Measurements from ENCODE around the gene RFTN1. TPM values are rescaled to one million over a fixed set of nuclear protein-coding genes. Genes with fewer than 3 reads are reported as not detected.

Gene RFTN1
- total RNA-seq, 1 donor from 2014 or later: 0.92 TPM

- Histone ChIP-seq H3K9ac (no peak overlapping the region), H3K27me3 (no peaks in the 10 kb centered on the region), H2AFZ (replicated peaks) (no peak overlapping the region), H3K4me2 (no peak overlapping the region), H3K27ac (no peak overlapping the region), H3K4me3 (no peak overlapping the region), H4K20me1 (ENCODE audit: low read depth) (no peaks in the 10 kb centered on the region), H3K36me3 (peaks cover 28% of the 10 kb centered on the region), H3K79me2 (ENCODE audit: low read depth) (peaks cover 21% of the 10 kb centered on the region), H3K4me1 (peaks cover under 1% of the 10 kb centered on the region), H3F3A (ENCODE audit: low read depth) (peaks cover under 1% of the 10 kb centered on the region), H3K9me3 (ENCODE audit: low read depth) (peaks cover 7% of the 10 kb centered on the region)
- H3K27ac Mint-ChIP-seq: no peak overlapping the region
- peaks cover 57% of the 10 kb centered on the region for H3K36me3 Mint-ChIP-seq
- DNase-seq (ENCODE audit: low spot score): no peak
- H3K9me3 Mint-ChIP-seq: peaks cover 11% of the 10 kb centered on the region
- no peak for TF ChIP-seq EZH2phosphoT487 (IDR thresholded peaks at IDR 0.05)
- TF ChIP-seq EZH2 (IDR thresholded peaks at IDR 0.05): no peak
- TF ChIP-seq, protein P1, sequence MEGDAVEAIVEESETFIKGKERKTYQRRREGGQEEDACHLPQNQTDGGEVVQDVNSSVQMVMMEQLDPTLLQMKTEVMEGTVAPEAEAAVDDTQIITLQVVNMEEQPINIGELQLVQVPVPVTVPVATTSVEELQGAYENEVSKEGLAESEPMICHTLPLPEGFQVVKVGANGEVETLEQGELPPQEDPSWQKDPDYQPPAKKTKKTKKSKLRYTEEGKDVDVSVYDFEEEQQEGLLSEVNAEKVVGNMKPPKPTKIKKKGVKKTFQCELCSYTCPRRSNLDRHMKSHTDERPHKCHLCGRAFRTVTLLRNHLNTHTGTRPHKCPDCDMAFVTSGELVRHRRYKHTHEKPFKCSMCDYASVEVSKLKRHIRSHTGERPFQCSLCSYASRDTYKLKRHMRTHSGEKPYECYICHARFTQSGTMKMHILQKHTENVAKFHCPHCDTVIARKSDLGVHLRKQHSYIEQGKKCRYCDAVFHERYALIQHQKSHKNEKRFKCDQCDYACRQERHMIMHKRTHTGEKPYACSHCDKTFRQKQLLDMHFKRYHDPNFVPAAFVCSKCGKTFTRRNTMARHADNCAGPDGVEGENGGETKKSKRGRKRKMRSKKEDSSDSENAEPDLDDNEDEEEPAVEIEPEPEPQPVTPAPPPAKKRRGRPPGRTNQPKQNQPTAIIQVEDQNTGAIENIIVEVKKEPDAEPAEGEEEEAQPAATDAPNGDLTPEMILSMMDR (IDR thresholded peaks at IDR 0.05): no peak
- no peaks in the 10 kb centered on the region for H3K4me1 Mint-ChIP-seq
- H3K27me3 Mint-ChIP-seq (ENCODE audit: insufficient read depth, low read depth): no peaks in the 10 kb centered on the region
- no peak overlapping the region for H3K4me3 Mint-ChIP-seq
Measured at GRCh38 chr3:16295298-16295890, 218.1 kb downstream of the RFTN1 start.

DNA sequence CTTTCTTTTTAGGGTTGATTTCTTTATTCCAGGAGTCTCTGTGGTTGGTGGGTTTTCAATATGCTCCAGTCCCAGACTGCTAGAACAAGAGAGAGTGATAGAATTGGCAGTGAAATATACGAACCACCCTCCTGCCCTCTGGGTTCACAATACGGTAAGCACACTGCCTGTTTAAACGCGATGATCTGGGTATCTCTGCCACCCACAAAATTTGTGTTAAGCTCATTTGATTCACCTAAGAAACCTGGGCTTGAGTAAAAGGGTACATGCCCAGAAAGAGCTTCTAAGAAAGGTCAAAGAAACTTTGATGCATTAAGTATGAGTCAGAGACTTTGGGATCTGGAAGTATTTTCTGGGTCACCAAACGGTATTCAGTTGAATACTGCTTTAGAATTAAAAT, 218.7 kb downstream of the RFTN1 start:
- Histone ChIP-seq H4K20me1 (ENCODE audit: low read depth) (no peaks in the 10 kb centered on the region), H3F3A (ENCODE audit: low read depth) (peaks cover 2% of the 10 kb centered on the region), H3K9ac (no peak overlapping the region), H3K4me2 (no peak overlapping the region), H3K79me2 (ENCODE audit: low read depth) (peaks cover 21% of the 10 kb centered on the region), H3K4me3 (no peak overlapping the region), H3K36me3 (peaks cover 28% of the 10 kb centered on the region), H3K4me1 (no peaks in the 10 kb centered on the region), H3K27ac (no peak overlapping the region), H3K9me3 (ENCODE audit: low read depth) (peaks cover 7% of the 10 kb centered on the region), H2AFZ (replicated peaks) (no peak overlapping the region), H3K27me3 (no peaks in the 10 kb centered on the region)
- Mint-ChIP-seq H3K4me1 (no peaks in the 10 kb centered on the region), H3K9me3 (peaks cover 11% of the 10 kb centered on the region), H3K27me3 (ENCODE audit: insufficient read depth, low read depth) (no peaks in the 10 kb centered on the region), H3K4me3 (no peak overlapping the region), H3K36me3 (peaks cover 57% of the 10 kb centered on the region), H3K27ac (no peak overlapping the region)
- TF ChIP-seq EZH2 (IDR thresholded peaks at IDR 0.05): no peak
- TF ChIP-seq EZH2phosphoT487 (IDR thresholded peaks at IDR 0.05): no peak
- TF ChIP-seq, protein P1 (IDR thresholded peaks at IDR 0.05): no peak
- DNase-seq (ENCODE audit: low spot score): no peak

DNA sequence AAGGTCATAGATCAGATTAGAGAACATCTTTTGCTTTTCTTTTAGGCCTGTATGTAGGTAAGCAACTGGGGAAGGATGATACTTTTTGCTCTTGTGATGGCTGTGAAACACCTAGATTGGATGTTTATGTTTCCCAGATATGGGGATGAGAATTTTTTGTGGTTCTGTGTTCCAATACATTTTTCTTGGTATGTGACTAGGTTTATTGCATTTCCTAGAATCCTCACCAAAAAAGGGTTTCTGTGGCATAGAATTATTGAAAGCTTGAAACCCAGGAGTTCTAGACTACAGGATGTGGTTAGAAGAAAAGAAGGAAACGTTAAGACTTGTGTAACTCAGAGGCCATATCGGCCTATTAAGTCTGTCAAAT, 222.7 kb downstream of the RFTN1 start:
- Histone ChIP-seq H3K9ac (no peak overlapping the region), H3F3A (ENCODE audit: low read depth) (peaks cover 5% of the 10 kb centered on the region), H3K9me3 (ENCODE audit: low read depth) (peaks cover 7% of the 10 kb centered on the region), H2AFZ (replicated peaks) (no peak overlapping the region), H3K36me3 (peaks cover 12% of the 10 kb centered on the region), H3K4me3 (no peak overlapping the region), H3K4me1 (no peaks in the 10 kb centered on the region), H3K4me2 (no peak overlapping the region), H4K20me1 (ENCODE audit: low read depth) (no peaks in the 10 kb centered on the region), H3K79me2 (ENCODE audit: low read depth) (peaks cover 21% of the 10 kb centered on the region), H3K27ac (no peak overlapping the region), H3K27me3 (no peaks in the 10 kb centered on the region)
- Mint-ChIP-seq H3K36me3 (peaks cover 27% of the 10 kb centered on the region), H3K27ac (no peak overlapping the region), H3K27me3 (ENCODE audit: insufficient read depth, low read depth) (no peaks in the 10 kb centered on the region), H3K4me1 (no peaks in the 10 kb centered on the region), H3K4me3 (no peak overlapping the region), H3K9me3 (peaks cover 8% of the 10 kb centered on the region)
- no peak for DNase-seq (ENCODE audit: low spot score)
- TF ChIP-seq EZH2phosphoT487 (IDR thresholded peaks at IDR 0.05) (no peak), EZH2 (IDR thresholded peaks at IDR 0.05) (no peak)
- TF ChIP-seq, protein P1 (IDR thresholded peaks at IDR 0.05): no peak
